Measurements from ENCODE around the gene PLP1. TPM values are rescaled to one million over a fixed set of nuclear protein-coding genes. Genes with fewer than 3 reads are reported as not detected.

PLP1 gene
- total RNA-seq, 2 donors from 2014 or later = 2.9 to 77.5 TPM

GRCh38 chrX:103823591-103823990 lies 47.0 kb downstream of the PLP1 start:
- no peak overlapping the region for H3K4me3 ChIP-seq
- no peaks in the 10 kb centered on the region for H3K27me3 ChIP-seq (replicated peaks; ENCODE audit: insufficient read depth)
- TF ChIP-seq POLR2A (IDR thresholded peaks at IDR 0.05) = no peak
- intact Hi-C loops (cut with DNase I) = no loop called here
- no peak overlapping the region for H3K27ac ChIP-seq
- no peaks in the 10 kb centered on the region for H3K9me3 ChIP-seq
- H3K36me3 ChIP-seq = no peaks in the 10 kb centered on the region
- no peak for DNase-seq (ENCODE audit: low spot score)
- H3K4me1 ChIP-seq (replicated peaks) = no peaks in the 10 kb centered on the region

GRCh38 chrX:103825881-103826280 lies 49.2 kb downstream of the PLP1 start:
- TF ChIP-seq POLR2AphosphoS5 (IDR thresholded peaks at IDR 0.05) (no peak), CTCF (IDR thresholded peaks at IDR 0.05) (no peak), POLR2A (IDR thresholded peaks at IDR 0.05) (no peak)
- Histone ChIP-seq H3K9me3 (no peaks in the 10 kb centered on the region), H3K27me3 (replicated peaks; ENCODE audit: insufficient read depth) (no peaks in the 10 kb centered on the region), H3K4me3 (no peak overlapping the region), H3K27ac (no peak overlapping the region), H3K4me1 (replicated peaks) (no peaks in the 10 kb centered on the region), H3K36me3 (no peaks in the 10 kb centered on the region)
- intact Hi-C loops (cut with DNase I) = no loop called here
- 75% methylated on average over 1 of the region's 1 CpG for WGBS
- DNase-seq (ENCODE audit: low spot score) = no peak

GRCh38 chrX:103828529-103828928 lies 51.9 kb downstream of the PLP1 start:
- Histone ChIP-seq H3K4me3 (no peak overlapping the region), H3K27me3 (replicated peaks; ENCODE audit: insufficient read depth) (no peaks in the 10 kb centered on the region), H3K36me3 (no peaks in the 10 kb centered on the region), H3K4me1 (replicated peaks) (no peaks in the 10 kb centered on the region), H3K27ac (no peak overlapping the region), H3K9me3 (no peaks in the 10 kb centered on the region)
- intact Hi-C loops (cut with DNase I) = no loop called here
- no peak for DNase-seq (ENCODE audit: low spot score)
- WGBS = 46% methylated on average over 2 of the region's 2 CpGs
- TF ChIP-seq POLR2A (IDR thresholded peaks at IDR 0.05) (no peak), CTCF (IDR thresholded peaks at IDR 0.05) (no peak), POLR2AphosphoS5 (IDR thresholded peaks at IDR 0.05) (no peak)

- intact Hi-C loops (cut with DNase I) = no loop called here
- TF ChIP-seq CTCF (IDR thresholded peaks at IDR 0.05) = no peak
- no peak for TF ChIP-seq POLR2A (IDR thresholded peaks at IDR 0.05)
- no peak for TF ChIP-seq POLR2AphosphoS5 (IDR thresholded peaks at IDR 0.05)
Measured at GRCh38 chrX:103830848-103831247, 54.2 kb downstream of the PLP1 start.

GRCh38 chrX:103831342-103831802 lies 54.7 kb downstream of the PLP1 start:
- no peak for DNase-seq (ENCODE audit: low spot score)
- H3K36me3 ChIP-seq = no peaks in the 10 kb centered on the region
- H3K27ac ChIP-seq = peak overlapping the region; percentile 69 to 72
- no peaks in the 10 kb centered on the region for H3K9me3 ChIP-seq
- no peaks in the 10 kb centered on the region for H3K4me1 ChIP-seq (replicated peaks)
- intact Hi-C loops (cut with DNase I) = no loop called here
- H3K4me3 ChIP-seq = peak overlapping the region; percentile 48 to 50
- TF ChIP-seq POLR2AphosphoS5 (IDR thresholded peaks at IDR 0.05) = no peak
- TF ChIP-seq POLR2A (IDR thresholded peaks at IDR 0.05) = no peak
- TF ChIP-seq CTCF (IDR thresholded peaks at IDR 0.05) = no peak
- no peaks in the 10 kb centered on the region for H3K27me3 ChIP-seq (replicated peaks; ENCODE audit: insufficient read depth)
- WGBS = 14% methylated on average over 11 of the region's 11 CpGs

More at GRCh38 chrX:103830848-103831247, 54.2 kb downstream of the PLP1 start:
- no peaks in the 10 kb centered on the region for H3K9me3 ChIP-seq
- H3K4me1 ChIP-seq (replicated peaks) = no peaks in the 10 kb centered on the region
- 65% methylated on average over 7 of the region's 7 CpGs for WGBS
- no peak for DNase-seq (ENCODE audit: low spot score)
- H3K4me3 ChIP-seq = no peak overlapping the region
- no peak overlapping the region for H3K27ac ChIP-seq
- no peaks in the 10 kb centered on the region for H3K27me3 ChIP-seq (replicated peaks; ENCODE audit: insufficient read depth)
- H3K36me3 ChIP-seq = no peaks in the 10 kb centered on the region

All from prostate gland (tissue), 2 donors.